Stimulated activated CD8-positive, alpha-beta memory T cell treated with anti-CD3 and anti-CD28 coated beads, Interleukin-15, amount 100 ng/mL, for 48 hours (primary cell): Measurements from ENCODE around the gene VKORC1L1.
A peak's percentile ranks its signal among the peaks of the same experiment; 100 is the strongest.
"Not testable (repeated sequence)": the region's sequence is repeated elsewhere in the genome, so short reads cannot be mapped to it uniquely, and the experiment has no call there.

Experiments used
- DNase-seq, 2 donors: peaks; one replicate each; pipeline ENCODE4 v3.0.0-alpha.2; 2020; ENCODE audit warnings: low read depth in 2 of 2

VKORC1L1 gene

DNA sequence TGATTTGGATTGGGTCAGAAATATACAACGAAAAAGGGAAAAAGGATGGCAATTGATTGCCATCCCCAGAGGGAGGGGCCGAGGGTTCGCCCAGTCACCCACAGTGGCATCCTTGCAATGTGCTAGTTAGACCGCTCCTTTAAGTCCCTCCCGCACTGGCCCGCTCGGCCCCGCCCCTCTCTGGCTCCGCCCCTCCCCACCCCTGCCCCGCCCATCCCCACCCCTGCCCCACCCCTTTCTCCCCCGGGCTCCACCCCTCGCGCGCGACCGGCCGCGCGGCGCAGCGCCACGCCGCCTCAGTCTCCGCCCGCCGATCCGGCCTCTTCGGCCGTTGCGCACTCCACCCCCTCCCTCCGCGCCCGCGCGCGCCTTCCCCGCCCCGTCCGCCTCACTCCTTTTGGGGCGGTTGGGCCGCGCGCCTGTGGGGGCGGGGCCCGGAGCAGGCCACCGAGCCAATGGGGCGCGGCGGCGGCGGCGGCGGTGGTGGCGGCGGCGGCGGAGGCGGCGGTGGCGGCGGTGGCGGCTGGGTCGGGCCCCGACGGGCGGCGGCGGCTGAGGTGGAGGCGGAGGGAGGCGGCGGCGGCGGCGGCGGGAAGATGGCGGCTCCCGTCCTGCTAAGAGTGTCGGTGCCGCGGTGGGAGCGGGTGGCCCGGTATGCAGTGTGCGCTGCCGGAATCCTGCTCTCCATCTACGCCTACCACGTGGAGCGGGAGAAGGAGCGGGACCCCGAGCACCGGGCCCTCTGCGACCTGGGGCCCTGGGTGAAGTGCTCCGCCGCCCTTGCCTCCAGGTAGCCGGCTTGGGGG lies at the start of gene VKORC1L1:
TSS of gene VKORC1L1 (plus strand) at position 299 of the 806 bp plus-strand sequence. CDS start at position 597, 298 bp downstream.
- DNase-seq = peak; percentile 93

- no peak for DNase-seq
Observed at GRCh38 chr7:65827366-65827765, 45.5 kb upstream of the VKORC1L1 start.

- DNase-seq = no peak
Observed at GRCh38 chr7:65832281-65832680, 40.6 kb upstream of the VKORC1L1 start.

DNA sequence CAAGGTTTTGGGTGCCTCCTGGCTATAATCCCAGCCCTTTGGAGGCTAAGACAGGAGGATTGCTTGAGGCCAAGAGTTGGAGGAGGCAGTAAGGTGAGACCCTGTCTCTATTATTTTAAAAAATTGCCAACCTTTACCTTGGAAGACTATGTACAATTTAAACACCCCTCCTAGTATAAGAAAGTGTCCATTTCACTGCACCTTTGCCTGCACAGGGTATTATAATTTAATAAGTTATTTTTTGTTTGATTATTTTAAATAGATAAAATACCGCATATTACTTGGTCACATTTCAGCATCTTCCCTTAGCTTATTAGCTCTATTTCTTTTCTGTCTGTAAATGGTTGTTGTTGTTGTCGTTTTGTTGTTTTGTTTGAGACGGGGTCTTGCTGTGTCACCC lies 36.2 kb upstream of the VKORC1L1 start:
- not testable (repeated sequence) for DNase-seq

DNA sequence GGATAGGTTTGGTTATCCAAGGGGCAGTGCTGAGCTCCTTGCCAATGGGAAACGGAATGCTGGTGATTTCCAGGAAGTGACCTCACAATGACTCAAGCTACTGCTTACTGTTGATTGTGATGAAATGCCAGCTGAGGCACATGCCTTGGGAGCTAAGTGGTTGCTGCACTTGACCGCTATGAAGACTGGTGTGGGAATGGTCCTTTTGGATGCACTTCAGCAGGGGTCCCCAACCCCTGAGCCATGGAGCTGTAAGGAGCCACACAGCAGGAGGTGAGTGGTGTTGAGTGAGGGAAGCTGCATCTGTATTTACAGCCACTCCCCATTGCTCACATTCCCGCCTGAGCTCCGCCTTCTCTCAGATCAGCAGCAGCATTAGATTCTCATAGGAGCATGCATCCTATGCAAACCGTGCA lies 35.3 kb upstream of the VKORC1L1 start:
- not testable (repeated sequence) for DNase-seq

- no peak for DNase-seq
Observed at GRCh38 chr7:65839846-65840245, 33.0 kb upstream of the VKORC1L1 start.

- no peak for DNase-seq
Observed at GRCh38 chr7:65840446-65840845, 32.4 kb upstream of the VKORC1L1 start.

DNA sequence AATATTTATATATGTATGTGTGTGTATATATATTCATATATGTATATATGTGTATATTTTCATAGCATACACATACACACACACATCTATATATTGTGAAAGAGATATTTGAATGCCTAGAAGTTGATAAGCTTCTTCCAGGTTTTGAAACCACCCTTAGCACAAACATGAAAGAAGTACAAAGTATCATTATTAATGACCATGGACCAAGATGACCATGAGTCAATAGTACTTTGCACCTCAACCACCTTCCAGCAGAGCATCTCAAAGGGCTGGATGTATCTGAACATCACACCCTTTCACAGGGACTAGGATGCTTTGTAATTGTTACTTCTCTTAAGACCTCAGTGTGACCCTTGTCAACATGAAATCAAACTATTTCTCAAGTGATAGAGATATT lies 29.3 kb upstream of the VKORC1L1 start:
- not testable (repeated sequence) for DNase-seq

DNA sequence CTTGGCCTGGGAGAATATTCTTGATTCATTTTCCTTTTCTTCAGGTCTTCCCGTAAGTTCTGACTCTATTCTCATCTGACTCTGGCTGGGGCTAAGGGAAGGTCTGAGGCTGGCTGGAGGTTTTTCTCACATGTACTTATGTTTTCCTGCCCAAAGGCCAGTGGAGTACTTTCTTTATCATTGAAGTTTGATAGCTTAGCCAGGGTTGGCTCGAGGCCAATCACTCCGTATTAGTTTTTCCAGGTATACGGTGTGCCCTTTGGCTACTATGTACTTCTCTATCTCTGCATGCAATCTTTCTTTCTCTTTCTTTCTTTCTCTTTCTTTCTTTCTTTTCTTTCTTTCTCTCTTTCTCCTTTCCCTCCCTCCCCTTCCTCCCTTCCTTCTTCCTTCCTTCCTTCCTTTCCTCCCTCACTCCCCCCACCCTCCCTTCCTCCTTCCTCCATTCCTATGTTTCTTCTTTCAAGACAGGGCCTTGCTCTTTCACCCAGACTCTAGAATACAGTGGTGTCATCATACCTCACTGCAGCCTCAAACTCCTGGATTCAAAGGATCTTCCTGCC lies 26.8 kb upstream of the VKORC1L1 start:
- DNase-seq = no peak

DNA sequence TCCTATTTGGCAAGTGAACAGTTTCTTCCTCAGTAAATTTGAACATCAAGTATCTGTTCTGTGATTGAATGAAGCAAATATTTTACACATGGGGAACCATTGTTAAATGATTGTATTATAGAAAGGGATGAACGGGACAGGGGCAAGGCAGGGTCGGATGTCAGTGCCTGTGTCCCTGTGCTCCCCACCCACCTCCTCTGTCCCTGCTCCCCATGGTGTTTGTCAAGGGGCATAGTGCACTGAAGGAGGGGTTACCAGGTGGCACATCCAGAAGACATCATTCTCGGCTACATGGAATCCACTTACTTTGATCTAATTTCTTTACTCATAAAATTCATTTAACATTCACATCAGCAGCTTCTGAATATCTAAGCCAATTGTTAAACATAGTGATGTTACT lies 19.4 kb upstream of the VKORC1L1 start:
- not testable (repeated sequence) for DNase-seq

- DNase-seq = not testable (repeated sequence)
Observed at GRCh38 chr7:65853892-65854291, 19.0 kb upstream of the VKORC1L1 start.

DNA sequence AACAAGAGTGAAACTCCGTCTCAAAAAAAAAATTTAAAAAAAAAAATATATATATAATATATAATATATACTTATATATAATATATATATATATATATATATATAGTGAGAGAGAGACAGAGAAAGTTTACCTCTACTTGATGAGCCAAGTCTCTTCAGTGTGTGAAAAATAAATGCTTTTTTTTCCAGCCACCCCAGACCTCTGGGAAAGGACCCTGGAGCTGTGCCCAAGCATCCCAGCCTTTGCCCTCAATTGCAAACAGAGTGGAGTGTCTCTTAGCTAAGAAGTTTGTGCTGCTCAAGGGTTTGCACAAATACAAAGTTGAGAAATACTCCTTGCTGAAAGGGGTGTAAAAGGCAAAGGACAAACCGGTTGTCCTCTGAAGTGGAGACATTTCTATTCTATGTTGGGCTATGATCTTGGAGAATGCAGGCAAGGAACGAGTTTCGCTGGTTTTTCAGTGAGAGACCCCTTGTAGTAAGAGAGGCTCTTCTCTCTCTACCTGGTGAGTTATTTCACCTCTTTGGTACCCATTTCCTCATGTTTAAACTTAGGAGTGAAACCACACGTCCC lies 15.5 kb upstream of the VKORC1L1 start:
- not testable (repeated sequence) for DNase-seq

- not testable (repeated sequence) for DNase-seq
Observed at GRCh38 chr7:65858660-65859059, 14.2 kb upstream of the VKORC1L1 start.

DNA sequence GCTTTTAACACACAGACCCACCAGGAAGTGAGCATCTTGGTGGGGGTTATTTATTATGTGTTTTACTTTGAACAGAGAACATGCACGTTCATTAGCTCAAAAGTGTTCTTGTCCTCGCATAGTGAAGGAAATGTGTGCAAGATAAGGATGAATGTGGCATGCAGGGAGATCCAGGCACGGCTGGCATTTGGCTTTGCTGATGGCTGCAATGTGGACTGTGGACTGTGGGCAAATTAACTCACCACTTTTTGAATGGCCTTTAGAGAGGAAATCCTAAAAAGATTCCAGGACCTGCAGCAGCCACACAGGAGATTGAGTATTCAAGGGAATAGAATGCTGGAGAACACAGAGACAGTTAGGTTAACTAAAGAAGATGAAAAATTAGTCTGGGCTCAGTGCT lies 6.6 kb upstream of the VKORC1L1 start:
- not testable (repeated sequence) for DNase-seq

- not testable (repeated sequence) for DNase-seq
Observed at GRCh38 chr7:65867681-65868080, 5.2 kb upstream of the VKORC1L1 start.

- not testable (repeated sequence) for DNase-seq
Observed at GRCh38 chr7:65869312-65869711, 3.6 kb upstream of the VKORC1L1 start.

GRCh38 chr7:65871451-65871850 lies 1.4 kb upstream of the VKORC1L1 start:
- DNase-seq = not testable (repeated sequence)

DNA sequence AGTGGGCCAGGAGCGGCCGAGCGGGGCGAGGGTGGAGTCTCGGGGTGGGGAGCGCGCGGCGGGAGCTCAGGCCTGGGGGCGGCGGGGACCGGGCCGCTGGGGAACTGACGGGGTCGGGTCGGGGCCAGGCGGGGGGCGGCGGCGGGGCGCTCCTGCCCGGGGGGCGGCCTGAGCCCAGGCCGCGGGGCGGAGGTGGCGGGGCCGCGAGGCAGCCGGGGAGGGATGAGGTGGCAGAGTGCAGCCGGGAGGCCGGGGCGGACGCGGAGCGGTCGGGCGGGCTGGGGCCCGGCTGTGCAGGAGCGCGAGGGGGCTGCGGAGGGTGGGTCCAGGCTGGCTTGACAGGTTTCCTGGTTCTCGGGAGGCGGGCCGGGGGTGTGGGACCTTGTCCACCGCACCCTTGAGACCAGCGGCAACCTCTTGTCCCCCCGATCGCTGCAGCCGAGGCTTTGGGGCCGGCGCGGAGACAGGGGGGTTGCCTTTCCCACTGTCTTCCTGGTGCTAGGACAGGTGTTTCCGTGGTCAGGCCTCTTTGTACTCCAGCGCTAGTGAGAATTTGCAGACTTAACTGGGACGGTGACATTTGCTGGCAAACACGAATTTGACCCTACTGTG lies 814 bp downstream of the VKORC1L1 start:
- DNase-seq = peak; percentile 14 to 19

GRCh38 chr7:65875715-65876114 lies 2.8 kb downstream of the VKORC1L1 start:
- DNase-seq = not testable (repeated sequence)

- DNase-seq = not testable (repeated sequence)
Observed at GRCh38 chr7:65879292-65880153, 6.6 kb downstream of the VKORC1L1 start.

GRCh38 chr7:65880242-65880641 lies 7.4 kb downstream of the VKORC1L1 start:
- DNase-seq = not testable (repeated sequence)
